ENCODE measurements around the gene LGALSL.

Gene LGALSL

DNA sequence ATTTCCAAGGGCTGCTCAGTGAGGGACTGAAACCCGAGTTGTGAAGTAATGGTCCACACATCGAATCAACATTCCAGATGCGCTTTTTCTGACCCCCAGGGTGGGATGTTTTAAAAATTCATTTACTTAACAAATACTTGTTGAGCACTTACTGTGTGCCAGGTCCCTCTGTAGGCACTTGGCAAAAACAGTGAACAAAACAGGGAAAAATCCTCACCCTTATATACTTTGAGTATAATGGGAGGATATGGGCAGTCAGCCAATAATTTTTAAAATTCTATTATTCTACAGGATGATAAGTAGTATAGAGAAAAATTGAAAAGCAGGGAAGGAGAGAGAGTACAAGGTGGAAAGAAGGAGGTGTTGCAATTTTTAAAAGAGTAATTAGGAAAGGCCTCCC lies 38.9 kb downstream of the LGALSL start:
- Histone ChIP-seq H3K4me1 (ENCODE audit: control insufficient read depth, insufficient read depth, low read length) (no peaks in the 10 kb centered on the region), H3K27ac (ENCODE audit: low read depth, low read length) (no peak overlapping the region), H3K36me3 (ENCODE audit: control insufficient read depth, insufficient read depth, low read length) (no peaks in the 10 kb centered on the region), H3K4me3 (ENCODE audit: low read length) (no peak overlapping the region), H3K27me3 (ENCODE audit: control insufficient read depth, insufficient read depth, low read length) (no peaks in the 10 kb centered on the region), H3K9ac (ENCODE audit: low read length) (no peak overlapping the region)

DNA sequence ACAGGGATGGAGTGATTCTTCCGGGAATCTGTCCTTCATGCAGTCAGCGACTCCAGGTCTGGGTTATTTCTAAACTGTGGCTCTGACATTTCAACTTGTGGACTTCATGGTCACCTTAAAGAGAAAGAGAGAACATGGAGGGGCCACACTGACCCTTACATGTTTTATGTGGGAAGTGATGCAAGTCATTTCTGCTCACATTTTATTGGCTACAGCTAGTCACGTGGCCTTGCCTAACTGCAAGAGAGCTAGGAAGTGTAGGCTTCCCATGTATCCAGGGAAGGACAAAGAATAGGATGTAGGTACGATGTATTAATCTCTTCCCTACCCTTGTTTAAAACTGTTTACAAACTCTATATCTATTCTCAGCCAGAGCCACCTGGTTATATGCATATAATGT lies 39.8 kb downstream of the LGALSL start:
- Histone ChIP-seq H3K36me3 (ENCODE audit: control insufficient read depth, insufficient read depth, low read length) (no peaks in the 10 kb centered on the region), H3K4me3 (ENCODE audit: low read length) (no peak overlapping the region), H3K27ac (ENCODE audit: low read depth, low read length) (no peak overlapping the region), H3K4me1 (ENCODE audit: control insufficient read depth, insufficient read depth, low read length) (no peaks in the 10 kb centered on the region), H3K9ac (ENCODE audit: low read length) (no peak overlapping the region), H3K27me3 (ENCODE audit: control insufficient read depth, insufficient read depth, low read length) (no peaks in the 10 kb centered on the region)

DNA sequence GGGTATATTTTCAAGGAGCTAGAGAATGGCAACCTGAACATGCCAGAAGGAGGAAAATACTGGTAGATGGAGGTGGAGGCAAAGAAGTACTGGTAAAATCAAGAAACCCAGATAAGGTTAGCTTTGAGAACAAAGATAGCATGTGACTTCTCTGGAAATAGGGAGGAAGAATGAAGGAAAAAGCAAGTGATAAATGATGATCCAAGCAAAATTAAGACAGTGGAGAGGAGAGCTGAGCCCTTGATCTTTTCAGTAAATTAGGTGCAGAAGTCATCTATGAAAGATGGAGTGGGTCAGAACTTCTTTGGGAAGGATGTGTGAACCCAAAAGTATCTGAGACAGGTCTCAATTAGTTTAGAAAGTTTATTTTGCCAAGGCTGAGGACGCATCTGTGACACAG lies 44.5 kb downstream of the LGALSL start:
- Histone ChIP-seq H3K36me3 (ENCODE audit: control insufficient read depth, insufficient read depth, low read length) (no peaks in the 10 kb centered on the region), H3K27ac (ENCODE audit: low read depth, low read length) (no peak overlapping the region)

DNA sequence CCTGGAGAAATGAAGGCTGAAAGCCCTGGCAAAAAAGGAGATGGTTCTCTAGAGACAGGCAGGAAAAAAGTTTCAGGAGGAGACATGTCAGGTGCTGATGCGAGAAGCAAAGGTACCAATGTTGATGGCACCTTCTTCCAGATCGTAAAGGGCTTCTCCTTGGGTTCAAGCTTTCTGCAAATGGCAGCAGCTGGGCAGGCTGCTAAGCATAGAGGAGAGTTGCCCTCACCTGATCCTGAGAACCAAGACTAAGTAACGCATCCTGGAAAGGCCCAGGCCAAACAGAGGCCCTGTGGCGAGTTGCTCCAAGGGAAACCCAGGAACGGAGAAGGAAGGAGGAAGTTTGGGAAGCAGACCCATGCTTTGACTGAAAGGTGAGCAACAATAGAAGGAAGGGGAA lies 46.6 kb downstream of the LGALSL start:
- Histone ChIP-seq H3K36me3 (ENCODE audit: control insufficient read depth, insufficient read depth, low read length) (no peaks in the 10 kb centered on the region), H3K27ac (ENCODE audit: low read depth, low read length) (no peak overlapping the region), H3K4me3 (ENCODE audit: low read length) (no peak overlapping the region), H3K9ac (ENCODE audit: low read length) (no peak overlapping the region), H3K4me1 (ENCODE audit: control insufficient read depth, insufficient read depth, low read length) (no peaks in the 10 kb centered on the region), H3K27me3 (ENCODE audit: control insufficient read depth, insufficient read depth, low read length) (no peaks in the 10 kb centered on the region)

More for the DNA sequence above, 44.5 kb downstream of the LGALSL start:
- no peak overlapping the region for H3K4me3 ChIP-seq (ENCODE audit: low read length)
- no peaks in the 10 kb centered on the region for H3K27me3 ChIP-seq (ENCODE audit: control insufficient read depth, insufficient read depth, low read length)
- no peak overlapping the region for H3K9ac ChIP-seq (ENCODE audit: low read length)
- no peaks in the 10 kb centered on the region for H3K4me1 ChIP-seq (ENCODE audit: control insufficient read depth, insufficient read depth, low read length)

DNA sequence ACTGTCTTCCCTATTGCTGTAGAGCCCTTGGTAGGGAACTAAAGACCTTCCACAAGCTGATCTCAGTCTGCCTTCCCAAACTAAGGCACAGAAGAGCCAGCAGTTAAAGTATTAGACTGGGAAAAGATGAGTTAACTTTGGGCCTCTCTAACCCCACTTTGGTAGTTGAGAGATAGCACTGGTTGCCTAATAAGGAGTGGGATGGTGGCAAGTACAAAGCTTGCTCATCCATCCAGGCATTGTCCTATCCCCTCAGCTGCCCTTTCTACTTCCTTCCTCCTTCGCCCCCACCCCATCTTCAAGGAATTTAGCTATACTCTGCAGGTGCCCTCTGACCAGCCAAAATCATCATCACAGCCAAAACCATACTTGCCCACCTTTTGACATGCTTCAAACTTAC lies 48.0 kb downstream of the LGALSL start:
- H3K27ac ChIP-seq (ENCODE audit: low read depth, low read length), result no peak overlapping the region
- no peaks in the 10 kb centered on the region for H3K36me3 ChIP-seq (ENCODE audit: control insufficient read depth, insufficient read depth, low read length)
- no peaks in the 10 kb centered on the region for H3K4me1 ChIP-seq (ENCODE audit: control insufficient read depth, insufficient read depth, low read length)
- H3K27me3 ChIP-seq (ENCODE audit: control insufficient read depth, insufficient read depth, low read length), result no peaks in the 10 kb centered on the region
- no peak overlapping the region for H3K4me3 ChIP-seq (ENCODE audit: low read length)
- H3K9ac ChIP-seq (ENCODE audit: low read length), result no peak overlapping the region

DNA sequence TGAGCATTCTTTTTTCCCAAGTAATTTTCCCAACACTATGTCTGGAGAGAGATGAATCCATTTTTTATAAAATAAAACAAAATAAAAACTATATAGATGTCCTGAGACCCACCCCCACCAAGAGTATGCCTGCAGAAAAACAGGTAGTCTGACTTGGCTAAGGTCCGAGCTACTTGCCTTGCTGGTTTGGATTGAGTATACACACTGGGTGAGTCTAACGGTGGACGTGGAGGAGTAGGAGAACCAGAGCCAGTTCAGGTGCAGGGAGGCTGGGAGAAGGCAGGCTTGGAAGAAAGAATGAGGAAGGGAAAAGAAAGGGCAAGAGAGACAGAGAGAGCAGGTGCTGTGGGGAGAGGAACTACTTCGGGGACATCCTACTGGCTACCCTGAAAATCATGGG lies 48.9 kb downstream of the LGALSL start:
- no peaks in the 10 kb centered on the region for H3K36me3 ChIP-seq (ENCODE audit: control insufficient read depth, insufficient read depth, low read length)
- H3K9ac ChIP-seq (ENCODE audit: low read length), result no peak overlapping the region
- no peak overlapping the region for H3K4me3 ChIP-seq (ENCODE audit: low read length)
- H3K27me3 ChIP-seq (ENCODE audit: control insufficient read depth, insufficient read depth, low read length), result no peaks in the 10 kb centered on the region
- no peaks in the 10 kb centered on the region for H3K4me1 ChIP-seq (ENCODE audit: control insufficient read depth, insufficient read depth, low read length)
- no peak overlapping the region for H3K27ac ChIP-seq (ENCODE audit: low read depth, low read length)

DNA sequence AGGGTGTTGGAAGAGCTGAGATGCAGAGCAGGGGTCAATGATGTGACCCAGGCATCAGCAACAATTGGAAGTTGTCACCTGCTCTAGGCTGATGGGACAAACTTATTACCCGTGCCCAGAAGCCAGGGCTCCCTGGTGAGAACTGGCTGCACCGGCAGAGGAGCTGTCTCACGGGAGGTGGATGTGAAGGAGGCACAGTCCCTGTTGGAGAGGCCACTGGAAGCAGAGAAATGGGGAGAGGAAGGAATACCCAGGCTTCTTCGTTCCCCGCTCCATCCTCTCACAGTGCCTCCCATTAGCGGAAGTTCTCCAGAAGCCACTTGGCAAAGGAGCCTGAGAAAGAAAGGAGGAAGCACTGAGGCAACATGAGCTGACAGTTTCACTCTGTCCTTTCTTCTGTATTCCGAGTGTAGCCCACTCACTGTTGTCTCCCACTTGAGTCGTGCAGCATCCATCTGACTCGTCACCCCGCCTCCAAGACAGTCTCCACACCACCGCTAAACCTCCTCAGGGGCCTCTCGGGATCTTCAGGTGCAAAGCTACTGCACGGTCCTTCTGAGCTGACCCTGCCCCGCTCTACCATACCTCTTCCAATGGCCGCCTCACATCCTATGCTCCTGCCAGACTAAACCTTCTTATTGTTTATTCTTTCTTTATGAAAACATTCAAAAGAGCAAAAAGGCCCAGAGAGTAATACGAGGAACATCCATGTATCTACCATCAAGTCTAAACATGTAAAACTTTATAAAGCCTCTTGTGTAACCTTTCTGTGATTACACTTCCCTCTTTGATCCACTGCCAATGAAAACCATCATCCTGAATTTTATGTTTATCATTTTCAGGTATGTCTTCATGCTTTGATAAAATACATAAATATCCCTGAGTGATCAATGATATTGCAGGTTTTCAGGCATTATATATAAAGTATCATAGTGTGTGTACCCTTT lies 51.1 kb downstream of the LGALSL start:
- H3K9ac ChIP-seq (ENCODE audit: low read length), result no peak overlapping the region

DNA sequence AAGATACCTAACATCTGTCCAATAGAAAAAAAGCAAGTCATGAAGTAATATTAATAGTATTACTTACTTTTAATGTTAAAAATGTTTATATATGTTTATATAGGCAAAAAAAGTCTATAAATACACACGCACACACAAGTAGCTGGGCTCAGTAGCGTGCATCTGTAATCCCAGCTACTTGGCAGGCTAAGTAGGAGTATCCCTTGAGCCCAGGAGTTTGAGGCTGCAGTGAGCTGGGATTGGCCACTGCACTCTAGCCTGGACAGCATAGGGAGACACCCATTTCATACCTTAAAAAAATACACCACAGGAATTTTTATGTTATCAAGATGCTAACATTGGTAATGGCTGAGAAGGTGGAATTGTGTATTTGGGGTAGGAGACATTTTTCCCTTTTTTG lies 52.7 kb downstream of the LGALSL start:
- Histone ChIP-seq H3K4me3 (ENCODE audit: low read length) (no peak overlapping the region), H3K27ac (ENCODE audit: low read depth, low read length) (no peak overlapping the region), H3K36me3 (ENCODE audit: control insufficient read depth, insufficient read depth, low read length) (no peaks in the 10 kb centered on the region), H3K9ac (ENCODE audit: low read length) (no peak overlapping the region), H3K4me1 (ENCODE audit: control insufficient read depth, insufficient read depth, low read length) (no peaks in the 10 kb centered on the region), H3K27me3 (ENCODE audit: control insufficient read depth, insufficient read depth, low read length) (no peaks in the 10 kb centered on the region)

More for the DNA sequence above, 51.1 kb downstream of the LGALSL start:
- no peaks in the 10 kb centered on the region for H3K27me3 ChIP-seq (ENCODE audit: control insufficient read depth, insufficient read depth, low read length)
- H3K27ac ChIP-seq (ENCODE audit: low read depth, low read length), result no peak overlapping the region
- H3K36me3 ChIP-seq (ENCODE audit: control insufficient read depth, insufficient read depth, low read length), result no peaks in the 10 kb centered on the region
- H3K4me3 ChIP-seq (ENCODE audit: low read length), result no peak overlapping the region
- no peaks in the 10 kb centered on the region for H3K4me1 ChIP-seq (ENCODE audit: control insufficient read depth, insufficient read depth, low read length)

Data from rectal smooth muscle tissue (tissue), 1 donor.